ENCODE measurements around the gene STARD13. TPM values are rescaled to one million over a fixed set of nuclear protein-coding genes. Genes with fewer than 3 reads are reported as not detected.

STARD13 gene
- total and polyA plus RNA-seq, 12 donors: 7.1 to 38.3 (median 27.8) TPM

- H3K4me1 ChIP-seq: peaks cover 30 to 98% (median 89%) of the 10 kb centered on the region in 9 donors
- H3K27ac ChIP-seq: peak overlapping the region in 2 of 10 donors; percentile 2 to 14
- no peak for DNase-seq
- H3K27me3 ChIP-seq: no peaks in the 10 kb centered on the region
- H3K9me3 ChIP-seq: no peaks in the 10 kb centered on the region
- no peak for ATAC-seq
- intact Hi-C loops (cut with DNase I): loop anchor here in 1 of 10 donors (10.0 kb wide), 1 partner anchor 157 kb away; no protein-coding TSS in a partner anchor
- H3K4me3 ChIP-seq: no peak overlapping the region
- TF ChIP-seq CTCF (IDR thresholded peaks at IDR 0.05): no peak
- peaks cover 0 to 5% (median 0%) of the 10 kb centered on the region in 9 donors for H3K36me3 ChIP-seq
- WGBS, 2 donors: 59 to 68% methylated on average over 4 of the region's 4 CpGs
These were observed 93.9 kb downstream of the STARD13 start for GRCh38 chr13:33191425-33192210.

- Histone ChIP-seq H3K36me3 (peaks cover 0 to 5% (median 0%) of the 10 kb centered on the region in 9 donors), H3K4me1 (peaks cover 21 to 98% (median 87%) of the 10 kb centered on the region in 9 donors), H3K4me3 (no peak overlapping the region), H3K9me3 (no peaks in the 10 kb centered on the region), H3K27ac (peak overlapping the region in 9 of 10 donors; percentile 5 to 75 (median 26)), H3K27me3 (no peaks in the 10 kb centered on the region)
- ATAC-seq (no peak), DNase-seq (no peak)
- 77 to 84% methylated on average over 6 of the region's 6 CpGs for WGBS, 2 donors
- intact Hi-C loops (cut with DNase I): no loop called here
- no peak for TF ChIP-seq CTCF (IDR thresholded peaks at IDR 0.05)
These were observed 96.1 kb downstream of the STARD13 start for GRCh38 chr13:33189470-33189869.

GRCh38 chr13:33188093-33188882, 97.3 kb downstream of the STARD13 start:
- DNase-seq: no peak
- H3K9me3 ChIP-seq: no peaks in the 10 kb centered on the region
- intact Hi-C loops (cut with DNase I): no loop called here
- no peaks in the 10 kb centered on the region for H3K27me3 ChIP-seq
- no peak overlapping the region for H3K4me3 ChIP-seq
- peaks cover 0 to 5% (median 0%) of the 10 kb centered on the region in 9 donors for H3K36me3 ChIP-seq
- H3K27ac ChIP-seq: peak overlapping the region in 7 of 10 donors; percentile 0 to 75 (median 54)
- WGBS, 2 donors: 64 to 67% methylated on average over 4 of the region's 4 CpGs
- H3K4me1 ChIP-seq: peaks cover 21 to 98% (median 87%) of the 10 kb centered on the region in 9 donors
- no peak for ATAC-seq
- no peak for TF ChIP-seq CTCF (IDR thresholded peaks at IDR 0.05)

- peak overlapping the region in 8 of 10 donors; percentile 37 to 75 (median 68) for H3K27ac ChIP-seq
- H3K4me3 ChIP-seq: peak overlapping the region in 1 of 10 donors; percentile 2
- H3K27me3 ChIP-seq: no peaks in the 10 kb centered on the region
- ATAC-seq (peak; percentile 14 to 67 (median 42)), DNase-seq (no peak)
- intact Hi-C loops (cut with DNase I): no loop called here
- no peak for TF ChIP-seq CTCF (IDR thresholded peaks at IDR 0.05)
- H3K36me3 ChIP-seq: peaks cover 0 to 5% (median 0%) of the 10 kb centered on the region in 9 donors
- WGBS, 2 donors: 46 to 53% methylated on average over 8 of the region's 8 CpGs
- H3K9me3 ChIP-seq: no peaks in the 10 kb centered on the region
- peaks cover 22 to 100% (median 87%) of the 10 kb centered on the region in 9 donors for H3K4me1 ChIP-seq
These were observed 98.7 kb downstream of the STARD13 start for GRCh38 chr13:33186861-33187291.
